T-helper 9 cell (primary cell): Measurements from ENCODE around the gene PLIN1.

ENCODE experiments used
- DNase-seq: peaks from one replicate; pipeline ENCODE4 v3.0.0-alpha.2; 2020

Gene PLIN1

DNA sequence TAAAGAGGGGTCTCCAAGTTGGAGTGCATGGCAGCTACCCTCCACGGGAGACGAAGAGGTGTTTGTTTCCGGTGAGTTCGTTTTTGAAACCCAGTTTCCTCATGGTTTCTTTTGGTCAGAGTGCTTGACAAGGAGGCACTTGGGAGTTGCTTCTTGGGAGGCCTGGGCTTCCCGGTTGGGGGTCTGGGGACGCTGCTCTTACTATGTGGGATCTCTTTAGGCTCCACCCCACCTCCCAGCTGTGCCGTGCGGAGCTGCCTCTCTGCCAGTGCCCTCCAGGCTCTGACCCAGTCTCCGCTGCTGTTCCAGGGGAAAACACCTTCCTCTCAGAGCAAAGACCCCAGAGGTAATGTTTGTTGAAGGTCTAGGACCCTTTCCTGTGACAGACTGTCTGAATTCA lies 53.5 kb downstream of the PLIN1 start:
- no peak for DNase-seq

DNA sequence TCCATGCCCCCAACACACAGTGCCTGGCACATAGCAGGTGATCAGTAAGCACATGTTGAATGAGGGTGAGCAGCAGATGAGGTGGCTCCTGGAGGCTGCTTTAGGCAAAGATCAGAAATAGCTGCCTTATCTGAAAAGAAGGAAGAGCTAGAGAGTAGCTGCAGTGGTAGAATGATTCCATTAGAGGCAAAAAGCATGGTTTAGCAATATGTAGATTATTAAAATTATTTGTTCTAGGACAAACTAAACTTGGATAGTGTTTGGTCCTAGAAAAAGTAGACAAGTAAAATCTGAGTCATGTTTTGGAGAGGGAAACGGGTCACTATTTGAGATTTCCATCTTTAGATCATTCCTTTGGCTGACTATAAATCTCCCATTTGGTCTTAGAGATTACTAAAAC lies 56.0 kb downstream of the PLIN1 start:
- no peak for DNase-seq

DNA sequence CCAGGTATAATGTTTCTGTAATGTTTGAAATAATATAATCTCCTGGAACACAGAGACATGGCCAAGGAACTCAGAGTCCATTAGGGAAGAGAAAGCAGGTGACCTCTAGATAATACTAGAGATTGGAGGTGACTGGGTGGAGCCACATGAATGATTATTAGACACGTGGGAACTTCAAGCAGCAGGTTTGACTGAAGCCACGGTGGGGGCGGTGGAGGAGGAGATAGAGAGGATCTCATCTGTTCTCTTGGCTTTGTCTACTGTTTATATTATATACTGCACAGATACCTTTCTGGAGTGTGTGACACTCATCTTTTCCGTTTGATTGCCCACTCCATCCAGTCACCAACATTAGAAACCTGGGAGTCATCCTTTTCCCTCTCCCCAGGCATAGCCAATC lies 57.6 kb downstream of the PLIN1 start:
- DNase-seq = no peak

DNA sequence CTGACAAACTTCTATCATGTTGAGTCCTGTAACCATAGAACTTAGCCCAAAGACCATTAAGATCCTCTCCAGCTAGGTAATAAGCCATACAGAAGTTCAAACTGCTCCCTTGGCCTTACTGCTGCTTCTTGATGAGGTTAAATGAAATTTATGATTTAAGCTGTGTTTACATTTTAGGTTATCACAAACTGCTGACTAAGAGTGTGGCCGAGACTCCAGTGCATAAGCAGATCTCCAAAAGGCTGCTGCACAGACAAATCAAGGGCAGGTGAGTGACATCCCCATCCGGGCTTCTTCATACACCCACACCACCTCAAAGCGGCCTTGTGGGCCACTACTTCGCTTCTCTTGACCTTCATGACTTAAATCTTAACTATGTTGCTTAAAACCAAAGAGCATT lies 62.9 kb downstream of the PLIN1 start:
- DNase-seq = no peak

DNA sequence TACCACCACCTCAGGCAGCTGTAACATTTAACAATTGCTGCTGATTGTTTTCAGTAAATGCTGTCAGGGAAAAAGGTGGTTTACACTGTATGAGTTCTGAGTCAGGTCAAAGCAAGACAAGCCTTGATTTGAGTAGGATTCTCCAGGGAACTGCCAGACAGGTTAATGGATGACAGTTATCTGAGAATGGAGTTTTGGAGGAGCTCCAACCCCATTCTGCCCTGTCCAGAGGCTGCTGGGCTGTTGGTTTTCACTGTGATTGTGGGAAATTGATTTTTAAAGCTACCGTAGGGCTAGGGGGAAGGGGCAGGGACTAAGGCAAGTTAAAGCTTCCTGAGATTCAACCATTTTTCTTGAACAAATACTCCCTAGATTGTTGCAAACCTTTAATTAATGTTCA lies 64.0 kb downstream of the PLIN1 start:
- no peak for DNase-seq
